H9 (cell line): ENCODE measurements around the gene GALNT9. TPM values are rescaled to one million over a fixed set of nuclear protein-coding genes. Genes with fewer than 3 reads are reported as not detected.

ENCODE experiments used
- DNase-seq: peaks from one replicate; pipeline ENCODE4 v3.0.0-alpha.2; 2017
- H2AFZ ChIP-seq: one replicate; pipeline ENCODE4 v1.6.1; 2013; ENCODE audit warnings: mild to moderate bottlenecking, low read length, control low read depth, moderate library complexity
- H2AK5ac ChIP-seq: 2 replicates; pipeline ENCODE4 v1.6.1; 2013; ENCODE audit warnings: low read length, control low read depth, mixed read lengths; ENCODE audit not compliant: insufficient read length
- H2BK120ac ChIP-seq: one replicate; pipeline ENCODE4 v1.6.1; 2013; ENCODE audit warnings: low read depth, mild to moderate bottlenecking, low read length, control low read depth, inconsistent platforms; ENCODE audit not compliant: poor library complexity, severe bottlenecking
- H2BK12ac ChIP-seq: 2 replicates; pipeline ENCODE4 v1.6.1; 2013; ENCODE audit warnings: low read length, control low read depth, mixed read lengths, low read depth; ENCODE audit not compliant: insufficient read length
- H2BK15ac ChIP-seq: 2 replicates; pipeline ENCODE4 v1.6.1; 2013; ENCODE audit warnings: low read depth, low read length, control low read depth
- H2BK20ac ChIP-seq: one replicate; pipeline ENCODE4 v1.6.1; 2013; ENCODE audit warnings: low read depth, mild to moderate bottlenecking, low read length, control low read depth, inconsistent platforms; ENCODE audit not compliant: poor library complexity, severe bottlenecking
- H2BK5ac ChIP-seq: 2 replicates; pipeline ENCODE4 v1.6.1; 2013; ENCODE audit warnings: low read length, control low read depth, mixed read lengths; ENCODE audit not compliant: insufficient read length
- H3K14ac ChIP-seq: 2 replicates; pipeline ENCODE4 v1.6.1; 2013; ENCODE audit warnings: low read length, control low read depth; ENCODE audit not compliant: insufficient read depth
- H3K18ac ChIP-seq: 2 replicates; pipeline ENCODE4 v1.6.1; 2013; ENCODE audit warnings: low read depth, mild to moderate bottlenecking, mixed read lengths, low read length, control low read depth; ENCODE audit not compliant: insufficient read length
- H3K23ac ChIP-seq: 2 replicates; pipeline ENCODE4 v1.6.1; 2013; ENCODE audit warnings: low read length, control low read depth, mixed read lengths, low read depth; ENCODE audit not compliant: insufficient read length
- H3K23me2 ChIP-seq: 2 replicates; pipeline ENCODE4 v1.6.1; 2013; ENCODE audit warnings: low read depth, mild to moderate bottlenecking, mixed read lengths, low read length, control low read depth; ENCODE audit not compliant: insufficient read length, poor library complexity, severe bottlenecking
- H3K27ac ChIP-seq: 2 replicates; pipeline ENCODE4 v1.5.1; 2013; ENCODE audit warnings: low read length, control low read depth, mixed read lengths, low read depth; ENCODE audit not compliant: insufficient read length
- H3K27me3 ChIP-seq: 2 replicates; pipeline ENCODE4 v1.6.1; 2013; ENCODE audit warnings: low read length, control low read depth, inconsistent platforms; ENCODE audit not compliant: insufficient read depth
- H3K4ac ChIP-seq: 2 replicates; pipeline ENCODE4 v1.6.1; 2013; ENCODE audit warnings: low read depth, mild to moderate bottlenecking, control low read depth, inconsistent platforms, low read length, moderate library complexity
- H3K4me1 ChIP-seq: 2 replicates; pipeline ENCODE4 v1.6.1; 2013; ENCODE audit warnings: low read length, control low read depth, inconsistent platforms; ENCODE audit not compliant: insufficient read depth
- H3K4me2 ChIP-seq: 2 replicates; pipeline ENCODE4 v1.6.1; 2013; ENCODE audit warnings: low read length, control low read depth, mixed read lengths; ENCODE audit not compliant: insufficient read length, insufficient read depth
- H3K56ac ChIP-seq: 2 replicates; pipeline ENCODE4 v1.6.1; 2013; ENCODE audit warnings: low read depth, mild to moderate bottlenecking, mixed read lengths, low read length, control low read depth; ENCODE audit not compliant: insufficient read length
- H3K79me1 ChIP-seq: 2 replicates; pipeline ENCODE4 v1.6.1; 2013; ENCODE audit warnings: low read depth, mild to moderate bottlenecking, moderate library complexity, low read length, control low read depth, inconsistent platforms; ENCODE audit not compliant: insufficient read depth, poor library complexity, severe bottlenecking
- H3K79me2 ChIP-seq: 2 replicates; pipeline ENCODE4 v1.6.1; 2013; ENCODE audit warnings: low read length, control low read depth, inconsistent platforms; ENCODE audit not compliant: insufficient read depth
- H3K9ac ChIP-seq: 2 replicates; pipeline ENCODE4 v1.6.1; 2013; ENCODE audit warnings: low read length, control low read depth, mixed read lengths; ENCODE audit not compliant: insufficient read length; ENCODE audit errors: extremely low read depth
- H3K9me3 ChIP-seq: one replicate; pipeline ENCODE4 v1.6.1; 2013; ENCODE audit warnings: low read depth, low read length, inconsistent platforms; ENCODE audit not compliant: control insufficient read depth
- H3T11ph ChIP-seq: one replicate; pipeline ENCODE4 v1.6.1; 2013; ENCODE audit warnings: mild to moderate bottlenecking, low read length, control low read depth, inconsistent platforms
- H4K20me1 ChIP-seq: one replicate; pipeline ENCODE4 v1.6.1; 2013; ENCODE audit not compliant: control insufficient read depth, insufficient read length, insufficient read depth
- H4K5ac ChIP-seq: 2 replicates; pipeline ENCODE4 v1.6.1; 2013; ENCODE audit warnings: low read depth, mild to moderate bottlenecking, mixed read lengths, low read length, control low read depth; ENCODE audit not compliant: insufficient read length
- H4K8ac ChIP-seq: replicated peaks from 2 replicates; pipeline ENCODE4 v1.6.1; 2013; ENCODE audit warnings: low read length, control low read depth, mixed read lengths, low read depth; ENCODE audit not compliant: insufficient read length
- H4K91ac ChIP-seq: 2 replicates; pipeline ENCODE4 v1.6.1; 2013; ENCODE audit warnings: low read depth, mild to moderate bottlenecking, moderate library complexity, mixed read lengths, low read length, control low read depth; ENCODE audit not compliant: insufficient read length
- H3K27ac Mint-ChIP-seq, 3 experiments: 2 replicates in 2 of 3; 3 replicates in 1 of 3; pipeline ENCODE4 v1.8.0; 2020 to 2021; ENCODE audit warnings: mixed read lengths in 3 of 3, mild to moderate bottlenecking in 1 of 3, moderate library complexity in 1 of 3
- H3K27me3 Mint-ChIP-seq: 2 replicates; pipeline ENCODE4 v1.8.0; 2021; ENCODE audit warnings: low read depth, mild to moderate bottlenecking, moderate library complexity, mixed read lengths
- H3K36me3 Mint-ChIP-seq, 3 experiments: 2 replicates in 2 of 3; 3 replicates in 1 of 3; pipeline ENCODE4 v1.8.0; 2020 to 2021; ENCODE audit warnings: low read depth in 3 of 3, mixed read lengths in 3 of 3; ENCODE audit not compliant: insufficient read depth in 1 of 3
- H3K4me1 Mint-ChIP-seq, 2 experiments: 2 replicates each; pipeline ENCODE4 v1.8.0; 2020; ENCODE audit warnings: mixed read lengths in 2 of 2
- H3K4me3 Mint-ChIP-seq, 2 experiments: 2 replicates in 1 of 2; 3 replicates in 1 of 2; pipeline ENCODE4 v1.8.0; 2020 to 2021; ENCODE audit warnings: mild to moderate bottlenecking in 2 of 2, mixed read lengths in 2 of 2, moderate library complexity in 1 of 2
- H3K9me3 Mint-ChIP-seq, 2 experiments: 2 replicates in 1 of 2; 3 replicates in 1 of 2; pipeline ENCODE4 v1.8.0; 2020; ENCODE audit warnings: mild to moderate bottlenecking in 2 of 2, mixed read lengths in 2 of 2, moderate library complexity in 1 of 2
- CTCF ChIP-seq: fragments of 200-600 bp; sonication (generic); conservative IDR thresholded peaks from 3 replicates; pipeline ENCODE4 v1.8.0; 2021; ENCODE audit warnings: antibody characterized with exemption, mild to moderate bottlenecking
- WGBS: extraction: QIAGEN DNeasy Blood & Tissue Kit; methylation state at CpG from one replicate; pipeline ENCODE4 v1.1.7; 2013; ENCODE audit warnings: missing lambda C conversion rate, low lambda C conversion rate, mixed read lengths; ENCODE audit not compliant: insufficient read length; ENCODE audit errors: extremely low coverage; 5-methylcytosine and 5-hydroxymethylcytosine counted together
- total RNA-seq: library from RNA; stranded (reverse); gene quantifications from 2 replicates; pipeline ENCODE4 v1.2.1, GENCODE V29; 2021

Gene GALNT9
- total RNA-seq, 1 experiment from 2014 or later = 0.35 TPM

GRCh38 chr12:132279184-132279889 lies 50.1 kb downstream of the GALNT9 start:
- Histone ChIP-seq H4K8ac (no peak overlapping the region), H3K79me1 (no peaks in the 10 kb centered on the region), H3K56ac (no peak overlapping the region), H3K27ac (no peak overlapping the region), H2BK5ac (no peak overlapping the region), H2BK12ac (no peak overlapping the region), H4K20me1 (no peaks in the 10 kb centered on the region), H2BK120ac (no peak overlapping the region), H3K9me3 (no peaks in the 10 kb centered on the region), H3K4ac (no peak overlapping the region), H3K4me1 (peaks cover 10% of the 10 kb centered on the region; the same call in 1 of the 2 replicates), H3T11ph (no peak overlapping the region), H3K18ac (no peak overlapping the region), H2AFZ (no peak overlapping the region), H3K23ac (no peak overlapping the region), H3K27me3 (no peaks in the 10 kb centered on the region), H2AK5ac (no peak overlapping the region), H4K91ac (no peak overlapping the region), H3K79me2 (no peaks in the 10 kb centered on the region), H3K4me2 (no peak overlapping the region), H3K9ac (no peak overlapping the region), H2BK15ac (no peak overlapping the region), H2BK20ac (no peak overlapping the region), H3K14ac (no peak overlapping the region), H3K23me2 (no peaks in the 10 kb centered on the region), H4K5ac (no peak overlapping the region)
- WGBS = no CpG with 5 or more reads among the region's 18 CpGs
- H3K27me3 Mint-ChIP-seq = peaks cover 32% of the 10 kb centered on the region
- DNase-seq = peak; percentile 66
- H3K36me3 Mint-ChIP-seq = no peaks in the 10 kb centered on the region
- H3K27ac Mint-ChIP-seq = no peak overlapping the region
- no peak overlapping the region for H3K4me3 Mint-ChIP-seq
- peaks cover 33 to 54% of the 10 kb centered on the region in 2 experiments for H3K4me1 Mint-ChIP-seq
- H3K9me3 Mint-ChIP-seq = peaks cover 0 to 3% of the 10 kb centered on the region in 2 experiments; a peak in 1 of 5 replicates
- no peak for TF ChIP-seq CTCF
